Subcutaneous abdominal adipose tissue (tissue), 5 donors: ENCODE measurements around the gene NHERF2.
A peak's percentile ranks its signal among the peaks of the same experiment; 100 is the strongest.
"Not testable (repeated sequence)": the region's sequence is repeated elsewhere in the genome, so short reads cannot be mapped to it uniquely, and the experiment has no call there.

Experiments
- H3K27ac ChIP-seq: one replicate; pipeline ENCODE4 v1.7.0; 2013; ENCODE audit warnings: low read depth, mild to moderate bottlenecking, inconsistent platforms, low read length, moderate library complexity
- H3K27me3 ChIP-seq, 5 donors: one replicate each; pipeline ENCODE4 v1.7.0; 2013; ENCODE audit warnings: low read length in 5 of 5, inconsistent platforms in 1 of 5; ENCODE audit not compliant: control insufficient read depth in 5 of 5, insufficient read depth in 4 of 5
- H3K36me3 ChIP-seq, 5 donors: one replicate each; pipeline ENCODE4 v1.7.0; 2013; ENCODE audit warnings: low read length in 5 of 5; ENCODE audit not compliant: control insufficient read depth in 5 of 5, insufficient read depth in 5 of 5
- H3K4me1 ChIP-seq, 5 donors: one replicate each; pipeline ENCODE4 v1.7.0; 2013; ENCODE audit warnings: low read length in 5 of 5, mild to moderate bottlenecking in 3 of 5, moderate library complexity in 1 of 5; ENCODE audit not compliant: control insufficient read depth in 5 of 5, insufficient read depth in 5 of 5
- H3K4me3 ChIP-seq, 5 donors: one replicate each; pipeline ENCODE4 v1.7.0; 2013; ENCODE audit warnings: low read length in 5 of 5, low read depth in 1 of 5
- H3K9ac ChIP-seq, 5 donors: one replicate each; pipeline ENCODE4 v1.7.0; 2013; ENCODE audit warnings: low read length in 5 of 5, mild to moderate bottlenecking in 4 of 5, moderate library complexity in 3 of 5
- H3K9me3 ChIP-seq, 5 donors: one replicate each; pipeline ENCODE4 v1.7.0; 2013; ENCODE audit warnings: low read length in 5 of 5; ENCODE audit not compliant: control insufficient read depth in 5 of 5
- donor health status: healthy.
- donor health status: healthy.
- donor health status: healthy.
- donor health status: healthy.
- donor health status: healthy.

NHERF2 gene

DNA sequence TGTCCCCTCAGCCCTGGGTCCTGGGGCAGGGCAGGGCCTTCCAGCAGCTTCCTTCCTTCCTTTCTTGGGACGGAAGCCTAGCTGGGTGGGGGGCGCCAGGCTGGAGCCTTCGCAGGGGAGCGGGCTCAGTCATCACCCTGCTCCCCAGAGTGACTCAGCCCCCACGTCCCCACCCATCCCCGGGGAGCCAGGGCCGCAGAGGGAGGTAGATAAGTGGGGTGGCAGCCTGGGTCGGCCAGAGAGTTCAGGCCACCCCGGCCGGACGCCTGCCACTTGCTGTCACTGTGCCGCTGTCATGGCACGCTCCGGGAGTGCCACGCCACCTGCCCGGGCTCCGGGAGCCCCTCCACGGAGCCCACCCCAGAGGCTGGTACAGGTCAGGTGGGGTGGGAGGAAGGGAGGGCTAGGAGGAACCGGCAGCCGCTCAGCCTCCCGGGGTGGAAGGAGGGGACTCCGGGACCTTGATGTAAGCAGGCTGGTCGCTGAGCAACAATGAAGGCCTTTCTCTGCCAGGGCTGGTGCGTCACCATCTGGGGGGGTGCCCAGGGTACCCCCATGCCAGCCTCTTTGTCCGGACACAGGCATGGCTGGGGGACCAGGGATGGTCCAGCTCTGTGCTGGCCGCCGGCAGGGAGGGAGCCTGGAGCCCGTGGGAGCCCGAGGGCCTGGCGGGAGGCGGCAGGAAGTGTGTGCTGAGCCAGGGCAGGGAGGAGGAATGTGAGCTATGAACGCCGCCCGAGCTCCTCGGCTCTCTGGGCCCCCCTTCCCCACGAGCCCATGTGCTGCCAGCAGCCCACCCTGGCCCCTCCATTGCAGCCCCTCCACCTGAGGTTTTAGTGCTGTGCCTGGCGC lies 6.6 kb downstream of the NHERF2 start:
- Histone ChIP-seq H3K27me3 (no peaks in the 10 kb centered on the region), H3K27ac (peak overlapping the region; percentile 86), H3K4me1 (peaks cover 4 to 93% (median 79%) of the 10 kb centered on the region in 5 donors), H3K36me3 (peaks cover 0 to 23% (median 19%) of the 10 kb centered on the region in 5 donors), H3K9ac (peak overlapping the region; percentile 51 to 76 (median 59)), H3K9me3 (no peaks in the 10 kb centered on the region), H3K4me3 (peak overlapping the region; percentile 53 to 70 (median 62))

DNA sequence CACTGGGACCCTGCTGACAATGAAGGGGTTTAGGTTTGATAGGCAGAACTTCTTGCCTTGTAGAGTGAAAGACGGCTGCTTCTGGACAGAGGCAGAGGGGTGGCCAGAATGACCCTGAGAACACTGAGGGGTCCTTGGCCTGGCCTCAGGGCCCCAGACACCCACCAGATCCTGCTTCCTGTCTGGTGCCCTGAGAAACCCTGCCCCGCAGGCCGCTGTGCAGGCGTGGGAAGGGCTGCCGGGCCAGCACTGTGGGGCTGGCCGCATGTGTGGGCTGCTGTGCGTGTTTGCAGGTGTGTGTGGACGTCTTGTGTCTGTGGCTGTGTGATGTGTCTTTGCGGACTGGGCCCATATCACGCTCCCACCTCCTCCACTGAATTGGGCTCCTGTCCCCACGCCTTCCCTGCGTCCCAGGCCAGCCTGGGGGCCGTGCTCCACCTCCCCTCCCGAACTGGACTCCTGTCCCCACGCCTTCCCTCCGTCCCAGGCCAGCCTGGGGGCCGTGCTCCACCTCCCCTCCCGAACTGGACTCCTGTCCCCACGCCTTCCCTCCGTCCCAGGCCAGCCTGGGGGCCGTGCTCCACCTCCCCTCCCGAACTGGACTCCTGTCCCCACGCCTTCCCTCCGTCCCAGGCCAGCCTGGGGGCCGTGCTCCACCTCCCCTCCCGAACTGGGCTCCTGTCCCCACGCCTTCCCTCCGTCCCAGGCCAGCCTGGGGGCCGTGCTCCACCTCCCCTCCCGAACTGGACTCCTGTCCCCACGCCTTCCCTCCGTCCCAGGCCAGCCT lies 7.4 kb downstream of the NHERF2 start:
- Histone ChIP-seq H3K27ac (peak overlapping the region; percentile 86), H3K4me3 (peak overlapping the region; percentile 53 to 70 (median 62)), H3K9ac (peak overlapping the region; percentile 51 to 76 (median 59)), H3K36me3 (peaks cover 0 to 23% (median 19%) of the 10 kb centered on the region in 5 donors), H3K4me1 (peaks cover 2 to 93% (median 79%) of the 10 kb centered on the region in 5 donors)
- not testable (repeated sequence) for H3K27me3 ChIP-seq, H3K9me3 ChIP-seq

DNA sequence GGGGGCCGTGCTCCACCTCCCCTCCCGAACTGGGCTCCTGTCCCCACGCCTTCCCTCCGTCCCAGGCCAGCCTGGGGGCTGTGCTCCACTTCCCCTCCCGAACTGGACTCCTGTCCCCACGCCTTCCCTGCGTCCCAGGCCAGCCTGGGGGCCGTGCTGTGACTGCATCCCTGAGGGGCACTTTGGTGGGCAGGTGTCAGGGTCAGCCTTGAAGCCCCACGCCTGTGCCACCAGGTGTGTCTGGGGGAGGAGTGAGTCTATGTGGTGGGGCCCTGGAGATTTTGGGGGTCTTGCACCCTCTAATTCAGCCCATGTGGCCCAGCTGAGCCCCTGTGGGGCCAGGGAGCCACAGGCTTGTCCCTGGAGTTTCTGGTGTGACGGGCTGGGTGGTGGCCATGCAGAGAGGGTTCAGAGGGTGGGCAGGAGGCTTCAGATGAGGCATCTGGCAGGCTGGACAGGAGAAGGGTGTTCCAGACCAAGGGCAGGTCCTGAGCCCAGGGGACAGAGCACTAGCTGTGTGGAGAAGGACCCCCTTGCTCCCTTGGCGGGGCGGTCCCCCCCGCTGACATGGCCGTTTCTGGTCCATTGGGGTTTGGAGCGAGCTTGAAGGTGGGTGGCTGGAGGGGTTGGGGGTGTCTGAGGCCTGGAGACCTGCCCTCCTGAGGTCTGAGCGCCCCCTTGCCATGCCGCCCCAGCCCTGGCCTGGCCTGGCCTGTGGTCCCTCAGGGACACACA lies 8.2 kb downstream of the NHERF2 start:
- H3K4me3 ChIP-seq: peak overlapping the region in 4 of 5 donors; percentile 38 to 59 (median 59)
- peak overlapping the region; percentile 70 for H3K27ac ChIP-seq
- peaks cover 4 to 93% (median 81%) of the 10 kb centered on the region in 5 donors for H3K4me1 ChIP-seq
- peaks cover 0 to 19% (median 15%) of the 10 kb centered on the region in 5 donors for H3K36me3 ChIP-seq
- H3K27me3 ChIP-seq: no peaks in the 10 kb centered on the region
- peak overlapping the region in 4 of 5 donors; percentile 8 to 66 (median 32) for H3K9ac ChIP-seq
- H3K9me3 ChIP-seq: no peaks in the 10 kb centered on the region

DNA sequence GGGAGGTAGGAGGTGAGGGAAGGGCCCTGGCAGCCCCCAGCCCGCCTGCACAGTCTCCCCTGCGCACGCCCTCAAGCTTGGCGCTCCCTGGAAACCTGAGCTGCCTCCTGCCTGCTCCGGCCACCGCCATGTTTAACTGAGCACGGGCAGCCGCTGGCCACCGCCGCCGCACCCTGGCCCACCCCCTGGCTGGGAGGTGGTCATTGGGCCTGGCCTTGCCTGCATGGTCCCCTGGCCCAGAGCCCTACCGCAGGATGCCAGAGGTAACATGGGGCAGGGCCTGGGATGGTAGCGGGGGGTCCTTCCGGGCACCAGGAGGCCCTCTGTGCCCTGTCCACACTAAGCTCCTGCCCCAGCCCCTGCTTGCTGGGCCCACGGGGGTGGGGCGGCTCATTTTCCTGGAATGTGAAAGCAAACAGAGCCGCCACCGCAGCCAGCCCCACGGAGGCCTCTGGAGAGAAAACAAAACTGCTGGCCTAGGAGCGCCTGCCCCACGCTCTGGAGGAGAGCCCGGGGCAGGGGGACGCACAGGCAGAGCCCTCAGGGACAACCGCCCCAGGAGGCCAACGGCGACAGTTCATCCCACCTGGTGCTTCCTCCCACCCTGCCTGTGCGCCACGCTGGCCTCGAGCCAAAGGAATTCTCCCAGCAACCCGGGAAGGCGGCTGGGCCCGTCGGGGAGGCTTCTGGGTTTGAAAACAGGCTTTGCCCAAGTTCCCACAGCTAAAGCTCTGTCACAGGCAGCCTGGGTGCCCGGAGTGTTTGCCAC lies 8.9 kb downstream of the NHERF2 start:
- Histone ChIP-seq H3K27ac (peak overlapping the region; percentile 70), H3K9me3 (no peaks in the 10 kb centered on the region), H3K4me3 (peak overlapping the region in 4 of 5 donors; percentile 38 to 59 (median 59)), H3K9ac (peak overlapping the region in 3 of 5 donors; percentile 52 to 66 (median 52)), H3K4me1 (peaks cover 4 to 94% (median 88%) of the 10 kb centered on the region in 5 donors), H3K27me3 (no peaks in the 10 kb centered on the region), H3K36me3 (peaks cover 0 to 16% (median 13%) of the 10 kb centered on the region in 5 donors)

DNA sequence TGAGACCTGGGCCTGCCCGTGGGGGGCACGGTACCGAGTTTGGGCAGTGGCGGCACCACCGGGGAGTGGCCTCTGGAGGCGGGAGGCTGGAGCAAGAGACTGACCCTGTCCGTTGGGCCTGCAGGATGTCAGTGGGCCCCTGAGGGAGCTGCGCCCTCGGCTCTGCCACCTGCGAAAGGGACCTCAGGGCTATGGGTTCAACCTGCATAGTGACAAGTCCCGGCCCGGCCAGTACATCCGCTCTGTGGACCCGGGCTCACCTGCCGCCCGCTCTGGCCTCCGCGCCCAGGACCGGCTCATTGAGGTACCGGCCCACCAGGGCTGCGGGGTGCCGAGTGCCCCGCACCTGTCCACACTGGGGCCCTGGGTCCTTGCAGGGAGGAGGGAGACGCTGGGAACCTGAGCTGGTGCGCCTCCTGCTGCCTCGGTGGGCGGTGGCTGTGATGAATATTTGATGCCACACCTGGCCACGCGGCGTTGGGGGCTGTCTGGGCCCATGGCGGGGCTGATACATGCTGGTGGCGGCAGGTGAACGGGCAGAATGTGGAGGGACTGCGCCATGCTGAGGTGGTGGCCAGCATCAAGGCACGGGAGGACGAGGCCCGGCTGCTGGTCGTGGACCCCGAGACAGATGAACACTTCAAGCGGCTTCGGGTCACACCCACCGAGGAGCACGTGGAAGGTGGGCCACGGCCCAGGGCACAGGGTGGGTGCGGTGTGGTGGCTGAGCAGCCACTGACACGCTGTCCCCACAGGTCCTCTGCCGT lies 9.7 kb downstream of the NHERF2 start:
- Histone ChIP-seq H3K9ac (peak overlapping the region in 3 of 5 donors; percentile 2 to 52 (median 52)), H3K27me3 (no peaks in the 10 kb centered on the region), H3K4me3 (peak overlapping the region in 4 of 5 donors; percentile 38 to 59 (median 59)), H3K36me3 (peaks cover 0 to 17% (median 13%) of the 10 kb centered on the region in 5 donors), H3K27ac (peak overlapping the region; percentile 70), H3K4me1 (peaks cover 4 to 94% (median 88%) of the 10 kb centered on the region in 5 donors), H3K9me3 (no peaks in the 10 kb centered on the region)

DNA sequence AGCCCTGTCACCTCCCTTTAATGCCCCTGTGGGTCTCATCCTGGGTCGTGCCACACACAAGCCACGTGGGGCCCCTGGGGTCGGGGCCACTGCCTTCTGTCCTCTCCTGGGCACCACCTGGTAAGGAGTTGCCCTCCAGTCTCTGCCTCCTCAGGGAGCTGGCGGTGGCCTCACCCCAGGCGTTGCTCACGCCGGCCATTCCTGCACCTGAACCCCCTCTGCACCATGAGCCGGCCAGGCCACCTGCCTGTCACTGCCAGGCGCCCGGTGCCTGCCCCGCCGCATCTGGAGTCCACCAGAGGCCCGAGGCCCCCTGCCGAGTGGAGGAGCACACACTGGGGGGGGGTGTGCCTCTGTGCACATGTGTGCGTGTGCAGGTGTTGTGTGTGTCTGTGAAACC lies 10.4 kb downstream of the NHERF2 start:
- peak overlapping the region in 1 of 5 donors; percentile 2 for H3K9ac ChIP-seq
- H3K27me3 ChIP-seq: no peaks in the 10 kb centered on the region
- H3K4me1 ChIP-seq: peaks cover 4 to 91% (median 86%) of the 10 kb centered on the region in 5 donors
- H3K4me3 ChIP-seq: peak overlapping the region in 1 of 5 donors; percentile 59
- peaks cover 0 to 17% (median 13%) of the 10 kb centered on the region in 5 donors for H3K36me3 ChIP-seq
- peak overlapping the region; percentile 70 for H3K27ac ChIP-seq
- no peaks in the 10 kb centered on the region for H3K9me3 ChIP-seq

DNA sequence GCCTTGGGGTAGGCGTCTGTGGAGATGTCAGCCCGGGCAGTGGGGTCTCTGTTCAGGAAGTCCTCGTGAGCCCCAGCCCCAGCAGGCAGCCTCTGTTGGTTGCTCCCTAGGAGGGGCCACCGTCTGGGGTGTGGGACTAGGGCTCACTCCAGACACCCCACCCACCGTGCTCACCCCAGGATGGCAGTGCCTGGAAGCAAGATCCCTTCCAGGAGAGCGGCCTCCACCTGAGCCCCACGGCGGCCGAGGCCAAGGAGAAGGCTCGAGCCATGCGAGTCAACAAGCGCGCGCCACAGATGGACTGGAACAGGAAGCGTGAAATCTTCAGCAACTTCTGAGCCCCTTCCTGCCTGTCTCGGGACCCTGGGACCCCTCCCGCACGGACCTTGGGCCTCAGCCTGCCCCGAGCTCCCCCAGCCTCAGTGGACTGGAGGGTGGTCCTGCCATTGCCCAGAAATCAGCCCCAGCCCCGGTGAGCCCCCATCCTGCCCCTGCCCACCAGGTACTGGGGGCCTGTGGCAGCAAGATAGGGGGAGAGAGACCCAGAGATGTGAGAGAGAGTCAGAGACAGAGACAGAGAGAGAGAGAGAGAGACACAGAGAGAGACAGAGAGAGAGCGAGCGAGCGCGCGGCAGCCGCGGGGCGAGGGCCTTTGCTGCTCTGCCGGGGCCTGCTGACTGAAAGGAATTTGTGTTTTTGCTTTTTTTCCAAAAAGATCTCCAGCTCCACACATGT lies 11.1 kb downstream of the NHERF2 start:
- Histone ChIP-seq H3K27me3 (no peaks in the 10 kb centered on the region), H3K9me3 (no peaks in the 10 kb centered on the region), H3K9ac (peak overlapping the region in 2 of 5 donors; percentile 20 to 56), H3K27ac (no peak overlapping the region), H3K4me1 (peaks cover 4 to 88% (median 79%) of the 10 kb centered on the region in 5 donors), H3K4me3 (no peak overlapping the region), H3K36me3 (peaks cover 0 to 17% (median 13%) of the 10 kb centered on the region in 5 donors)
